Measurements from ENCODE around the gene FOXO4. TPM values are rescaled to one million over a fixed set of nuclear protein-coding genes. Genes with fewer than 3 reads are reported as not detected.

The FOXO4 gene
- total and polyA plus RNA-seq, 10 of the 15 experiments (the other 5 are each of a cell fraction or from before 2014, with no cell fraction given) = 0.05 to 6.9 (median 2.3) TPM

DNA sequence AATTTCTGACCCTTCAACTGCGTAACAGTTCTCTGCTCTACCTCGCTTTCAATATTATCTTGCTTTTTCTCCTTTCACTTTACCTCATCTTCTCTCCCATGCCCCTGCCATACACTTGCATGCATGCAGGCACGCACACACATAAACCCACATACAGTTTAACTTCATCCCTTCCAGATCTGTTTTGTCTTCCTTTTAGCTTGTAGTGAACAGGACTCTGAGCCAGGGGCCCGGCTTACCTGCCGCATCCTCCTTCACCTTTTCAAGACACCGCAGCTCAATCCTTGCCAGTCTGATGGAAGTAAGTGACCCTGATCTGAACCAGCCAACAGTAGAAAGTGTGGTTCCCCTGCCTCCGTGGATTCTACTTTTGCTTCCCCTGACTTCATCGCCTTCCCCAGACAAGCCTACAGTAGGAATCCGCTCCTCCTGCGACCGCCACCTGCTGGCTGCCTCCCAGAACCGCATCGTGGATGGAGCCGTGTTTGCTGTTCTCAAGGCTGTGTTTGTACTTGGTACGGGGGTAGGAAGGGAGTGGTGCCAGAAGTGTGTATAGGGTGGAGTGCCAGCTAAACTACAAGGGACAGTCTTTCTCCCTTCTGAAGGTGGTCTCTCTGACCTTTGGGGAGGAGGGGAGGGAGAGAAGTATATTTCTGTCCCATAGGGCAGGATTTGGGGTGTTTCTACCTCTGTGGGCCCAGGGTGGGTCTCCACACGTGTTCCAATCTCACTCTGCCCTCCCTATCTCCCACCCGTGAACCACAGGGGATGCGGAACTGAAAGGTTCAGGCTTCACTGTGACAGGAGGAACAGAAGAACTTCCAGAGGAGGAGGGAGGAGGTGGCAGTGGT lies 33.5 kb downstream of the FOXO4 start (continued):
- TF ChIP-seq SMAD5 (IDR thresholded peaks at IDR 0.05; ENCODE audit: low read depth) = no peak
- TF ChIP-seq, protein P1, sequence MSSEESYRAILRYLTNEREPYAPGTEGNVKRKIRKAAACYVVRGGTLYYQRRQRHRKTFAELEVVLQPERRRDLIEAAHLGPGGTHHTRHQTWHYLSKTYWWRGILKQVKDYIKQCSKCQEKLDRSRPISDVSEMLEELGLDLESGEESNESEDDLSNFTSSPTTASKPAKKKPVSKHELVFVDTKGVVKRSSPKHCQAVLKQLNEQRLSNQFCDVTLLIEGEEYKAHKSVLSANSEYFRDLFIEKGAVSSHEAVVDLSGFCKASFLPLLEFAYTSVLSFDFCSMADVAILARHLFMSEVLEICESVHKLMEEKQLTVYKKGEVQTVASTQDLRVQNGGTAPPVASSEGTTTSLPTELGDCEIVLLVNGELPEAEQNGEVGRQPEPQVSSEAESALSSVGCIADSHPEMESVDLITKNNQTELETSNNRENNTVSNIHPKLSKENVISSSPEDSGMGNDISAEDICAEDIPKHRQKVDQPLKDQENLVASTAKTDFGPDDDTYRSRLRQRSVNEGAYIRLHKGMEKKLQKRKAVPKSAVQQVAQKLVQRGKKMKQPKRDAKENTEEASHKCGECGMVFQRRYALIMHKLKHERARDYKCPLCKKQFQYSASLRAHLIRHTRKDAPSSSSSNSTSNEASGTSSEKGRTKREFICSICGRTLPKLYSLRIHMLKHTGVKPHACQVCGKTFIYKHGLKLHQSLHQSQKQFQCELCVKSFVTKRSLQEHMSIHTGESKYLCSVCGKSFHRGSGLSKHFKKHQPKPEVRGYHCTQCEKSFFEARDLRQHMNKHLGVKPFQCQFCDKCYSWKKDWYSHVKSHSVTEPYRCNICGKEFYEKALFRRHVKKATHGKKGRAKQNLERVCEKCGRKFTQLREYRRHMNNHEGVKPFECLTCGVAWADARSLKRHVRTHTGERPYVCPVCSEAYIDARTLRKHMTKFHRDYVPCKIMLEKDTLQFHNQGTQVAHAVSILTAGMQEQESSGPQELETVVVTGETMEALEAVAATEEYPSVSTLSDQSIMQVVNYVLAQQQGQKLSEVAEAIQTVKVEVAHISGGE (CRISPR knock-in tag; IDR thresholded peaks at IDR 0.05) = no peak
- TF ChIP-seq HDGF (IDR thresholded peaks at IDR 0.05) = no peak
- TF ChIP-seq SMC3 (IDR thresholded peaks at IDR 0.05; ENCODE audit: borderline replicate concordance, low read length) = peak; percentile 95
- TF ChIP-seq, protein P2, sequence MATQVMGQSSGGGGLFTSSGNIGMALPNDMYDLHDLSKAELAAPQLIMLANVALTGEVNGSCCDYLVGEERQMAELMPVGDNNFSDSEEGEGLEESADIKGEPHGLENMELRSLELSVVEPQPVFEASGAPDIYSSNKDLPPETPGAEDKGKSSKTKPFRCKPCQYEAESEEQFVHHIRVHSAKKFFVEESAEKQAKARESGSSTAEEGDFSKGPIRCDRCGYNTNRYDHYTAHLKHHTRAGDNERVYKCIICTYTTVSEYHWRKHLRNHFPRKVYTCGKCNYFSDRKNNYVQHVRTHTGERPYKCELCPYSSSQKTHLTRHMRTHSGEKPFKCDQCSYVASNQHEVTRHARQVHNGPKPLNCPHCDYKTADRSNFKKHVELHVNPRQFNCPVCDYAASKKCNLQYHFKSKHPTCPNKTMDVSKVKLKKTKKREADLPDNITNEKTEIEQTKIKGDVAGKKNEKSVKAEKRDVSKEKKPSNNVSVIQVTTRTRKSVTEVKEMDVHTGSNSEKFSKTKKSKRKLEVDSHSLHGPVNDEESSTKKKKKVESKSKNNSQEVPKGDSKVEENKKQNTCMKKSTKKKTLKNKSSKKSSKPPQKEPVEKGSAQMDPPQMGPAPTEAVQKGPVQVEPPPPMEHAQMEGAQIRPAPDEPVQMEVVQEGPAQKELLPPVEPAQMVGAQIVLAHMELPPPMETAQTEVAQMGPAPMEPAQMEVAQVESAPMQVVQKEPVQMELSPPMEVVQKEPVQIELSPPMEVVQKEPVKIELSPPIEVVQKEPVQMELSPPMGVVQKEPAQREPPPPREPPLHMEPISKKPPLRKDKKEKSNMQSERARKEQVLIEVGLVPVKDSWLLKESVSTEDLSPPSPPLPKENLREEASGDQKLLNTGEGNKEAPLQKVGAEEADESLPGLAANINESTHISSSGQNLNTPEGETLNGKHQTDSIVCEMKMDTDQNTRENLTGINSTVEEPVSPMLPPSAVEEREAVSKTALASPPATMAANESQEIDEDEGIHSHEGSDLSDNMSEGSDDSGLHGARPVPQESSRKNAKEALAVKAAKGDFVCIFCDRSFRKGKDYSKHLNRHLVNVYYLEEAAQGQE (IDR thresholded peaks at IDR 0.05; ENCODE audit: low read depth, low read length) = no peak
- TF ChIP-seq, protein P3, sequence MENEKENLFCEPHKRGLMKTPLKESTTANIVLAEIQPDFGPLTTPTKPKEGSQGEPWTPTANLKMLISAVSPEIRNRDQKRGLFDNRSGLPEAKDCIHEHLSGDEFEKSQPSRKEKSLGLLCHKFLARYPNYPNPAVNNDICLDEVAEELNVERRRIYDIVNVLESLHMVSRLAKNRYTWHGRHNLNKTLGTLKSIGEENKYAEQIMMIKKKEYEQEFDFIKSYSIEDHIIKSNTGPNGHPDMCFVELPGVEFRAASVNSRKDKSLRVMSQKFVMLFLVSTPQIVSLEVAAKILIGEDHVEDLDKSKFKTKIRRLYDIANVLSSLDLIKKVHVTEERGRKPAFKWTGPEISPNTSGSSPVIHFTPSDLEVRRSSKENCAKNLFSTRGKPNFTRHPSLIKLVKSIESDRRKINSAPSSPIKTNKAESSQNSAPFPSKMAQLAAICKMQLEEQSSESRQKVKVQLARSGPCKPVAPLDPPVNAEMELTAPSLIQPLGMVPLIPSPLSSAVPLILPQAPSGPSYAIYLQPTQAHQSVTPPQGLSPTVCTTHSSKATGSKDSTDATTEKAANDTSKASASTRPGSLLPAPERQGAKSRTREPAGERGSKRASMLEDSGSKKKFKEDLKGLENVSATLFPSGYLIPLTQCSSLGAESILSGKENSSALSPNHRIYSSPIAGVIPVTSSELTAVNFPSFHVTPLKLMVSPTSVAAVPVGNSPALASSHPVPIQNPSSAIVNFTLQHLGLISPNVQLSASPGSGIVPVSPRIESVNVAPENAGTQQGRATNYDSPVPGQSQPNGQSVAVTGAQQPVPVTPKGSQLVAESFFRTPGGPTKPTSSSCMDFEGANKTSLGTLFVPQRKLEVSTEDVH (IDR thresholded peaks at IDR 0.05; ENCODE audit: low read depth, partially characterized antibody) = no peak
- no peak for TF ChIP-seq SREBF2 (IDR thresholded peaks at IDR 0.05; ENCODE audit: low read length)
- no peak for TF ChIP-seq RFX5 (IDR thresholded peaks at IDR 0.05; ENCODE audit: low read depth, low read length)
- TF ChIP-seq CBX5 (IDR thresholded peaks at IDR 0.05; ENCODE audit: low read depth) = no peak
- TF ChIP-seq ATF7 (IDR thresholded peaks at IDR 0.05; ENCODE audit: low read depth) = no peak
- no peak for TF ChIP-seq ASH2L (IDR thresholded peaks at IDR 0.05; ENCODE audit: borderline replicate concordance, low read depth)
- TF ChIP-seq RAD21 (IDR thresholded peaks at IDR 0.05; ENCODE audit: insufficient read depth, low read depth, low read length) = peak; percentile 80
- no peak for TF ChIP-seq CHD4 (IDR thresholded peaks at IDR 0.05)
- TF ChIP-seq JUND (IDR thresholded peaks at IDR 0.05; ENCODE audit: low read depth, low read length) = no peak
- TF ChIP-seq RAD51 (IDR thresholded peaks at IDR 0.05) = no peak

Data from GM12878 (cell line).